Measurements from ENCODE around the gene SPDL1.

SPDL1 gene

DNA sequence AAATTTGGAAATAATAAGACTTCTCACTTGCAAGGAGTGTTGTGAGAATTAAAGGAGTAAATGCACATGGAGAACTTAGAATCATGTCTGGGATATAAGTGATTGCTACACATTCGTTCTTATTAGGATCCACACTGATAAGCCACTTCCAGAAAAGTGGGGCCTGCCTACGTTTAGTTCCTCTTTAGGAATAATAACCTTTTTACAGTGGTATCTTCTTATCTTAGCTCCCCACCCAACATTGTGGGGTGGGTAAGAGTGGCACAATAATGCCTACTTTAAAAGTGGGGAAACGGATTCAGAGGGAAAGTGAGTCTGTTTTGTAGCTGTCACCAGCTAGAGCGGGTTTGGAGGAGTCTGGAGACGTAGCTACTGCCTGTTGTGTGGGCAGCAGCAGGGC, 69.5 kb downstream of the SPDL1 start:
- H3K9me3 ChIP-seq (ENCODE audit: control insufficient read depth, low read length) = no peaks in the 10 kb centered on the region
- no peaks in the 10 kb centered on the region for H3K36me3 ChIP-seq (ENCODE audit: control insufficient read depth, insufficient read depth, low read length)
- H3K27me3 ChIP-seq (ENCODE audit: control insufficient read depth, insufficient read depth, low read length, poor library complexity, severe bottlenecking) = no peaks in the 10 kb centered on the region
- peaks cover 3% of the 10 kb centered on the region for H3K4me1 ChIP-seq (ENCODE audit: control insufficient read depth, insufficient read depth, low read length)
- WGBS, 2 experiments = 94% methylated on average over 4 to 5 of the region's 5 CpGs
- H3K27ac ChIP-seq (ENCODE audit: insufficient read depth, low read depth, low read length, poor library complexity, severe bottlenecking) = no peak overlapping the region
- no peak overlapping the region for H3K4me3 ChIP-seq (ENCODE audit: insufficient read depth, low read depth, low read length)

Measured in ectodermal cell (in vitro differentiated cells).